ENCODE measurements around the gene RAD51D.
A peak's percentile ranks its signal among the peaks of the same experiment; 100 is the strongest.

Gene RAD51D

GRCh38 chr17:35089586-35090296 is 29.9 kb downstream of the RAD51D start:
- DNase-seq: no peak

GRCh38 chr17:35088881-35089585 is 30.6 kb downstream of the RAD51D start:
- peak; percentile 78 for DNase-seq

- peak; percentile 66 for DNase-seq
Observed at GRCh38 chr17:35088356-35088880, 31.2 kb downstream of the RAD51D start.

GRCh38 chr17:35087731-35088355 is 31.8 kb downstream of the RAD51D start:
- peak; percentile 41 for DNase-seq

- DNase-seq: no peak
Observed at GRCh38 chr17:35086931-35087573, 32.6 kb downstream of the RAD51D start.

- no peak for DNase-seq
Observed at GRCh38 chr17:35086164-35086563, 33.5 kb downstream of the RAD51D start.

GRCh38 chr17:35084987-35085386 is 34.7 kb downstream of the RAD51D start:
- no peak for DNase-seq

- no peak for DNase-seq
Observed at GRCh38 chr17:35083071-35083470, 36.6 kb downstream of the RAD51D start.

- peak; percentile 90 for DNase-seq
Observed at GRCh38 chr17:35082073-35082657, 37.5 kb downstream of the RAD51D start.

- peak; percentile 34 for DNase-seq
Observed at GRCh38 chr17:35081638-35082037, 38.0 kb downstream of the RAD51D start.

- no peak for DNase-seq
Observed at GRCh38 chr17:35080536-35080935, 39.1 kb downstream of the RAD51D start.

GRCh38 chr17:35079547-35080423 is 39.9 kb downstream of the RAD51D start:
- no peak for DNase-seq

- DNase-seq: no peak
Observed at GRCh38 chr17:35076874-35077273, 42.8 kb downstream of the RAD51D start.

GRCh38 chr17:35074711-35075707 is 44.7 kb downstream of the RAD51D start:
- no peak for DNase-seq

- DNase-seq: no peak
Observed at GRCh38 chr17:35073991-35074627, 45.6 kb downstream of the RAD51D start.

- DNase-seq: no peak
Observed at GRCh38 chr17:35073183-35073790, 46.4 kb downstream of the RAD51D start.

- DNase-seq: peak; percentile 31
Observed at GRCh38 chr17:35069311-35069710, 50.3 kb downstream of the RAD51D start.

- no peak for DNase-seq
Observed at GRCh38 chr17:35068249-35068648, 51.4 kb downstream of the RAD51D start.

GRCh38 chr17:35065880-35066279 is 53.8 kb downstream of the RAD51D start:
- no peak for DNase-seq
